Activated T-cell treated with anti-CD3 and anti-CD28 coated beads, Interleukin-2, amount 50 U/mL, for 72 hours (primary cell): ENCODE measurements around the gene KANK3. TPM values are rescaled to one million over a fixed set of nuclear protein-coding genes. Genes with fewer than 3 reads are reported as not detected.
A peak's percentile ranks its signal among the peaks of the same experiment; 100 is the strongest.
"Not testable (repeated sequence)": the region's sequence is repeated elsewhere in the genome, so short reads cannot be mapped to it uniquely, and the experiment has no call there.

Source experiments
- ATAC-seq, 2 donors: fragments of 150-1000 bp; cut with Tn5 transposase; replicated peaks in 1 of 2; 2 replicates each; pipeline ENCODE4 v1.10.0; 2021; ENCODE audit warnings: moderate library complexity in 2 of 2, mild to moderate bottlenecking in 1 of 2
- DNase-seq, 2 donors: peaks; one replicate each; pipeline ENCODE4 v3.0.0; 2021 to 2022; ENCODE audit warnings: mixed read lengths in 1 of 2
- H3K27ac Mint-ChIP-seq: one replicate; pipeline ENCODE4 v1.8.0; 2022; ENCODE audit warnings: mild to moderate bottlenecking, moderate library complexity, mixed read lengths
- H3K27me3 Mint-ChIP-seq: one replicate; pipeline ENCODE4 v1.8.0; 2022; ENCODE audit warnings: low read depth, mixed read lengths
- H3K36me3 Mint-ChIP-seq, 2 donors: one replicate each; pipeline ENCODE4 v1.8.0; 2022; ENCODE audit warnings: mixed read lengths in 2 of 2, mild to moderate bottlenecking in 1 of 2; ENCODE audit not compliant: insufficient read depth in 2 of 2
- H3K4me1 Mint-ChIP-seq: one replicate; pipeline ENCODE4 v1.8.0; 2022; ENCODE audit warnings: low read depth, mixed read lengths
- H3K4me3 Mint-ChIP-seq, 2 donors: one replicate each; pipeline ENCODE4 v1.8.0; 2022; ENCODE audit warnings: mild to moderate bottlenecking in 2 of 2, mixed read lengths in 2 of 2, moderate library complexity in 2 of 2
- H3K9me3 Mint-ChIP-seq, 2 donors: one replicate each; pipeline ENCODE4 v1.8.0; 2022; ENCODE audit warnings: mixed read lengths in 2 of 2
- total RNA-seq, 2 donors: library from RNA; stranded (reverse); gene quantifications; one replicate each; pipeline ENCODE4 v1.2.3, GENCODE V29; 2022

Gene KANK3
- total RNA-seq, 2 donors from 2014 or later = 0.99 to 1.6 TPM

DNA sequence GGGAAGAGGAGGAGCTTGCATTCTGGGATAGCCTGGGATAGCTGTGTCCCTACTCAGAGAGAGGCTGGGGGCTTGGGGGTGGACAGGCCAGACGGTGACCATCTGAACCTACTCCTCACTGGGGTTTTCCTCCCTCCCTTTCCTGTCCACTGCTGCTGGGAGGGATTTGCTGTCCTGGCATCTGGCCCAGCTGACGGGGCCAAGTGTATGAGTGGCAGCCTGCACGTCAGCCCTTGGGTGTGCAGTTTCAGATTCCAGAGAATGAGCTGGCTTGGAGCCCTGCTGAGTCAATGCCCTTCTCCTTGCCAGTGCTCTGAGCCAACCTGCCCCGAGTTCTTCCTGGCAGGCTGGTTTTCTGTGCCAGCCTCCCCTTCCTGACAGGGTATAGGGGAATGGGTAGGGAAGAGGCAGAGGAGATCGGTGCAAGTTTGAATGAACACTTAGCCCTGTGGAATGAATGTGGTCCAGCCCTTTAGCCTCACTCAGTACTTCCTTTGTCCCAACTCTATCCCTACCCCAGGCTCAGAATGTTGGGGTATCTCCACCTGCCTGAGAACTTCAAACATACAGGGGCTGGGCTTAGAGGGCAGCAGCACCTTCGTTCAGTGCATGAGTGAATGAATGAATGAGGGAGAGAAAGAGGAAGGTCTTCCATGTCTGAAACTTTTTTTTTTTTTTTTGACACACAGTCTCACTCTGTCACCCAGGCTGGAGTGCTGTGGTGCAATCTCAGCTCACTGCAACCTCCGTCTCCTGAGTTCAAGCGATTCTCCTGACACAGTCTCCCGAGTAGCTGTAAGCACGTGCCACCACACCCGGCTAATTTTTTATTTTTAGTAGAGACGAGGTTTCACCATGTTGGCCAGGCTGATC lies 19.1 kb upstream of the KANK3 start:
- H3K27me3 Mint-ChIP-seq = peaks cover 39% of the 10 kb centered on the region
- ATAC-seq (peak; percentile 36 to 73), DNase-seq (peak; percentile 28 to 37)
- H3K9me3 Mint-ChIP-seq = no peaks in the 10 kb centered on the region
- peak overlapping the region; percentile 36 to 52 for H3K4me3 Mint-ChIP-seq
- H3K36me3 Mint-ChIP-seq = peaks cover 1 to 2% of the 10 kb centered on the region in 2 donors
- peaks cover 27% of the 10 kb centered on the region for H3K4me1 Mint-ChIP-seq
- H3K27ac Mint-ChIP-seq = no peak overlapping the region

DNA sequence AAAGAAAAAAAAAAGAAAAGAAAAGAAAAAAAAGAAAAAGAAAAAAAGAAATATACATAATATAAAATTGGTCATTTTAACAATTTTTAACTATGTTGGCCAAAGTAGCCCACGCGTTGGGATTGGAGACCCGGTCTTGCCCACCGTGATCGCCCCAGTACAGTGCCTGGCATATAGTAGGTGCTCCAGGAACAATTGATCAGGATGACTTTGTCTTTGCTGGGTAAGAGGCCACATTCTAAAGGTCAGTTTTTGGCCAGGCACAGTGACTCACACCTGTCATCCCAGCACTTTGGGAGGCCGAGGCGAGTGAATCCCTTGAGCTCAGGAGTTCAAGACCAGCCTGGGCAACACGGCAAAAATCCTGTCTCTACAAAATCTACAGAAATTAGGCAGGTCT lies 17.1 kb upstream of the KANK3 start:
- ATAC-seq = no peak
- H3K27me3 Mint-ChIP-seq = peaks cover 21% of the 10 kb centered on the region
- peaks cover 33% of the 10 kb centered on the region for H3K4me1 Mint-ChIP-seq
- no peak overlapping the region for H3K27ac Mint-ChIP-seq
- peaks cover 2 to 3% of the 10 kb centered on the region in 2 donors for H3K9me3 Mint-ChIP-seq
- H3K4me3 Mint-ChIP-seq = no peak overlapping the region
- DNase-seq = no peak
- peaks cover 1 to 2% of the 10 kb centered on the region in 2 donors for H3K36me3 Mint-ChIP-seq

DNA sequence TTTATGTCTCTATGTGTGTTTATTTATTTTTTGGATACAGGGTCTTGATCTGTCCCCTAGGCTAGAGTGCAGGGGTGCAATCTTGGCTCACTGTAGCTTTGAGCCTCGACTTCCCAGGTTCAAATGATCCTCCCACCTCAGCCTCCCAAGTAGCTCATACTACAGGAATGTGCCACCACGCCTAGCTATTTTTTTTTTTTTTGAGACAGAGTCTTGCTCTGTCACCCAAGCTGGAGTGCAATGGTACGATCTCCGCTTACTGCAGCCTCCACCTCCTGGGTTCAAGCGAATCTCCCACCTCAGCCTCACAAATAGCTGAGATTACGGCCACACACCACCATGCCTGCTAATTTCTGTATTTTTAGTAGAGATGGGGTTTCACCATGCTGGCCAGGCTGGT lies 15.9 kb upstream of the KANK3 start:
- no peak for ATAC-seq
- Mint-ChIP-seq H3K27ac (no peak overlapping the region), H3K27me3 (peaks cover 19% of the 10 kb centered on the region), H3K4me3 (no peak overlapping the region), H3K4me1 (peaks cover 34% of the 10 kb centered on the region), H3K9me3 (peaks cover 2 to 3% of the 10 kb centered on the region in 2 donors), H3K36me3 (peaks cover 1 to 2% of the 10 kb centered on the region in 2 donors)
- DNase-seq = no peak

DNA sequence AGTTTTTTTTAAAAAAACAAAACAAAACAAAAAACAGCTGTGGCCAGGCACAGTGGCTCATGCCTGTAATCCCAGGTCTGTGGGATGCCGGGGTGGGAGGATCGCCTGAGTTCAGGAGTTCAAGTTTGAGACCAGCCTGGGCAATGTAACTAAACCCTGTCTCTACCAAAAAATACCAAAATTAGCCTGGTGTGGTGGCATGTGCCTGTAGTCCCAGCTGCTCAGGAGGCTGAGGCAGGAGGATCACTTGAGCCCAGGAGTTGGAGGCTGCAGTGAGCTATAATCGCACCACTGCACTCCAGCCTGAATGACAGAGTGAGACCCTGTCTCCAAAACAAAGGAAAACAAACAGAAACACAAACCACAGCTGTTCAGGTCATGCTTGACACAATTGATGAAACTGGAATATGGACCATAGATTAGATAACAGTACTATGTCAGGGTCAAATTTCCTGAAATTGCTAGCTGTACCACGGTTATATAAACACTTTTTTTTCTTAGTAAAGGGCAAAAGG lies 14.0 kb upstream of the KANK3 start:
- H3K4me1 Mint-ChIP-seq = peaks cover 21% of the 10 kb centered on the region
- H3K4me3 Mint-ChIP-seq = no peak overlapping the region
- peaks cover 2 to 3% of the 10 kb centered on the region in 2 donors for H3K9me3 Mint-ChIP-seq
- H3K27me3 Mint-ChIP-seq = peaks cover 16% of the 10 kb centered on the region
- H3K36me3 Mint-ChIP-seq = no peaks in the 10 kb centered on the region
- no peak for DNase-seq
- H3K27ac Mint-ChIP-seq = no peak overlapping the region
- no peak for ATAC-seq

DNA sequence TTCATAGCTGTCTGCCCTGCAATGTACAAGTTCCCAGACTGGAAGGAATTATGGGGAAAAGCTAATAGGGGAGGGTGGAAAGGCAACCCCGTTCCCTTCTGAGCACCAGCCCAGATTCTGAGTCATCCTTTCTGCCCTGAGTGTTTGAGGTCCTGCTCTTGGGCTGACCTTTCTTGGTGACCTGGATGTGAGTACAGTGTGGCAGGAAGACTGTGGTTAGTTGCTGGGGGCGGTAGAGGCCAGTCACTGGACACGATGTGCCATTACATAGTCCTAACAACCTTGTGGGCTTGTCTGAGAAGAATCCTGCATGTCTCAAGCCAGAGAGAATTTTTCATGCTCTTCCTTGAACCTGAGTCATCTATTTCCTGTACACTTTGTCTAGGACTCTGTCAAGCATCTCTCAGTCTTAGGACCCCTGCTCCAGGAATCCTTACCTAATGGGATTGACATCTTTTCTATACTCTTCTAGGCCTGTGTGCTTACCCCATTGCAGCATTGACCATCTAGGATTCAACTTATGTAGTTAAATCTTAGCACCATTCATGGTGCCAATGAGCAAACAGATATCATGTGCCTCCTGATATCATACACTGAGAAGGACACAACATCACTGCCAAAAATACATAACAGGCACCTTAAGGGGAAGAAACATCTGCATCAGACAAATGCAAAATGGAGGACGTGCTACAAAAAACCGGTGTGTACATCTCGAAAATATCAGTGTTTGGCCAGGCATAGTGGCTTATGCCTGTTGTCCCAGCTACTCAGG lies 12.8 kb upstream of the KANK3 start:
- ATAC-seq = peak in 1 of 2 donors; percentile 64
- Mint-ChIP-seq H3K27ac (no peak overlapping the region), H3K9me3 (peaks cover 2 to 3% of the 10 kb centered on the region in 2 donors)

DNA sequence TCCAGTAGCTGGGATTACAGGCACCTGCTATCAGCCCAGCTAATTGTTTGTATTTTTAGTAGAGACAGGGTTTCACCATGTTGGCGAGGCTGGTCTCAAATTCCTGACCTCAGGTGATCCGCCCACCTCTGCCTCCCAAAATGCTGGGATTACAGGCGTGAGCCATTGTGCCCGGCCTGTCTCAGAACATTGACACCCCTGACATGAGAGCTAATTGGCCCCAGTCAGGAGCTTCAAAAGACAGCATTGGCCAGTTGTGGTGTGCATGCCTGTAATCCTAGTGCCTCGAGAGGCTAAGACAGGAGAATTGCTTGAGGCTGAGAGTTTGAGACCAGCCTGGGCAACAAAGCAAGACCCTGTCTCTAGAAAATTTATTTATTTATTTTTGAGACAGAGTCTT lies 9.8 kb upstream of the KANK3 start:
- not testable (repeated sequence) for H3K4me3 Mint-ChIP-seq, H3K36me3 Mint-ChIP-seq, DNase-seq, ATAC-seq, H3K9me3 Mint-ChIP-seq, H3K27ac Mint-ChIP-seq
- H3K4me1 Mint-ChIP-seq = peaks cover 14% of the 10 kb centered on the region
- H3K27me3 Mint-ChIP-seq = peaks cover 26% of the 10 kb centered on the region

More for the DNA sequence above, 12.8 kb upstream of the KANK3 start:
- peaks cover 14% of the 10 kb centered on the region for H3K4me1 Mint-ChIP-seq
- peaks cover 22% of the 10 kb centered on the region for H3K27me3 Mint-ChIP-seq
- DNase-seq = no peak
- H3K36me3 Mint-ChIP-seq = no peaks in the 10 kb centered on the region
- H3K4me3 Mint-ChIP-seq = no peak overlapping the region

DNA sequence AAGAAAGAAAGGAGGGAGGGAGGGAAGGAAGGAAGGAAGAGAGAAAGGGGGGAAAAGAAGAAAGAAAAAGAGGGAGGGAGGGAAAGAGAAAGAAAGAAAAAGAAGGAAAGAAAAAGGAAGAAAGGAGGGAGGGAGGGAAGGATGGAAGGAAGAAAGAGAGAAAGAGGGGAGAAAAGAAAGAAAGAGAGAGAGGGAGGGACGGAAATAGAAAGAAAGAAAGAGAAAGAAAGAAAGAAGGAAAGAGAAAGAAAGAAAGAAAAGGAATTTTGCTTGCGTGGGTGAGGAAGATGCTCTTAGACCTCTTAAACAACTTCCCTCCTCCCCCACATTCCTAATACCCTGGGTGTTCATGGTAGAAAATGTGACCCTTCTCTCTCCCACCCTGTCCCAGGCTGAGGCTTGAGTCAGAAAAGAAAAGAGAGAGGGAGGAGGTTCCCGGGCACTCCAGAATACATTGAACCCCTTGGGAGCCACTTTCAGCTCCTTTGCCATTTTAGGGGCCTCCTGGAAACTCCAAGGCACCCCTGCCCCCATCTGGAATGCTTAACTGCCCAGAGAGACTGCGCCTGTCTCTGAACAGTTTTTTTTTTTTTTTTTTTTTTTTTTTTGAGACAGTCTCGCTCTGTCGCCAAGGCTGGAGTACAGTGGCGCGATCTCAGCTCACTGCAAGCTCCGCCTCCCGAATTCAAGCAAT lies 9.2 kb upstream of the KANK3 start:
- peaks cover 14% of the 10 kb centered on the region for H3K4me1 Mint-ChIP-seq
- H3K27ac Mint-ChIP-seq = no peak overlapping the region
- H3K27me3 Mint-ChIP-seq = peaks cover 26% of the 10 kb centered on the region
- no peaks in the 10 kb centered on the region for H3K36me3 Mint-ChIP-seq
- peaks cover 2 to 3% of the 10 kb centered on the region in 2 donors for H3K9me3 Mint-ChIP-seq
- peak overlapping the region in 1 of 2 donors; percentile 9 for H3K4me3 Mint-ChIP-seq
- ATAC-seq (no peak), DNase-seq (no peak)

DNA sequence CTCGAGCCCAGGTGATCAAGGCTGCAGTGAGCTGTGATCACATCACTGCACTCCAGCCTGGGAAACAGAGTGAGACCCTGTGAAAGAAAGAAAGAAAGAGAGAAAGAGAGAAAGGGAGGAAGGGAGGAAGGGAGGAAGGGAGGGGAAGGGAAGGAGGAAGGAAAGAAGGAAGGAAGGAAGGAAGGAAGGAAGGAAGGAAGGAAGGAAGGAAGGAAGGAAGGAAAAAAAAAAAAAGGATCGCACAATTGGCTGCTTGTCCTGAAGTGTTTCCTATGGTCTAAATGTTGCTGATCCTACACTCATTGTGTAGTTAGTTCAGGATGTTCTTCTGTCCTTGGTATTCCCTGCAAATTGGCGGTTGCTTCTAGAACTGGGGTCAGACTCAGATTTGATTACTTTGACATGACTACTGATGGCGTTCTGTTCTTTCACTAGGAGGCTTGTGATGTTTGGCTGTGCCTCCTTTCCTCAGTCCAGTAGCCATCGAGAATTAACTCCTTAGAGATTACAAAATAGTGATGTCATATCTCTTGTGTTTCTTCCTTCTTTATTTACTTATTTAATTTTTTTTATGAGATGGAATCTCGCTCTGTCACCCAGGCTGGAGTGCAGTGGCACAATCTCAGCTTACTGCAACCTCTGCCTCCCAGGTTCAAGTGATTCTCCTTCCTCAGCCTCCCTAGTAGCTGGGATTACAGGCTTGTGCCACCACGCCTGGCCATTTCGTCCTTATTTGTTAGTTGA lies 6.7 kb upstream of the KANK3 start:
- H3K27ac Mint-ChIP-seq, H3K4me3 Mint-ChIP-seq, H3K4me1 Mint-ChIP-seq, H3K9me3 Mint-ChIP-seq, ATAC-seq, DNase-seq, H3K36me3 Mint-ChIP-seq: not testable (repeated sequence)
- peaks cover 26% of the 10 kb centered on the region for H3K27me3 Mint-ChIP-seq

DNA sequence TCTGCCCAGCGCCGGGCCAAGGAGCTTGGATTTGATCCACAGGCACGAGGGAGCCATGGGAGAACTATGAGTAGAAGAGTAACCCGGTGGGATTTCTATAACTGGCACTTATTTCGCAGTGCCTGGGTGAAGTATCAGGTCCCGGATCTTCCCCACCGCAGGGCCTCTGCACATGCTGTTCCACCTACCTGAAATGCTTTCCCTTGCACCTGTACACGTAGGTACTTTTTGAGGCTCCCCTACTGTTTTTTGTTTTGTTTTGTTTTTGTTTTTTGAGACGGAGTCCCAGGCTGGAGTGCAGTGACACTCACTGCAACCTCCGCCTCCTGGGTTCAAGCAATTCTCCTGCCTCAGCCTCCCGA lies 402 bp upstream of the KANK3 start:
- Mint-ChIP-seq H3K27ac (no peak overlapping the region), H3K9me3 (no peaks in the 10 kb centered on the region), H3K4me1 (peaks cover 5% of the 10 kb centered on the region), H3K4me3 (peak overlapping the region; percentile 85 to 86), H3K27me3 (peaks cover 19% of the 10 kb centered on the region), H3K36me3 (no peaks in the 10 kb centered on the region)
- ATAC-seq (peak; percentile 1 to 6), DNase-seq (no peak)

DNA sequence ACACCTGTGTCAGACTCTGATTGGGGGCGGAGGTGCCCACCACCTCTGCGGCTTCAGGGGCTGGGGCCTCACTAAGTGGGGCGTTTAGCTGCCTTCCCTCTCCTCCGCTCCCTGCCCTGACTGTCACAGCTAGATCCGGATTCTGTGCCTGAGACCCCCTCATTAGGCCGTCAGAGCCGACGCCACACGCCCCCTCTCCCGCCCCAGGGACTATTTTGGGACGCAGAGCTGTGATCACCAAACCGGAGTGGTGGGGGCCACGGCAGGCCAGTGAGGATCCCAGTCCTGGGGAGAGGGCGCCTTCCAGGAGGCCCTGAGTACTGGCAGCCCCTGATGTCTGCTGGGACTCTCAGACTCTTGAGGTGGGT lies 762 bp downstream of the KANK3 start:
- no peak for ATAC-seq
- Mint-ChIP-seq H3K4me3 (peak overlapping the region in 1 of 2 donors; percentile 43), H3K36me3 (no peaks in the 10 kb centered on the region), H3K27ac (no peak overlapping the region), H3K9me3 (no peaks in the 10 kb centered on the region), H3K27me3 (peaks cover 30% of the 10 kb centered on the region), H3K4me1 (peaks cover 5% of the 10 kb centered on the region)
- DNase-seq = no peak

DNA sequence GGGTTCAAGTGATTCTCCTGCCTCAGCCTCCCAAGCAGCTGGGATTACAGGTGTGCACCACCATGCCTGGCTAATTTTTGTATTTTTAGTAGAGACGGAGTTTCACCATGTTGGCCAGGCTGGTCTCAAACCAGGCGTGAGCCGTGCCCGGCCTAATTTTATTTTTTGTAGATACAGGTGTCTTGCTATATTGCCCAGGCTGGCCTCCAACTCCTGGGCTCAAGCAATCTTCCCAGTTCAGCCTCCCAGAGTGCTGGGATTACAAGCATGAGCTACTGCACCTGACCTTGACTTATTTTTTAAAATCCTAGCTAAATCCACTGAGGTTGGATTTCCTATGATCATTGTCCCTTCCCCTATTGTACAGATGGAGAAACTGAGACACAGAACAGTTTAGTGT lies 1.6 kb downstream of the KANK3 start:
- not testable (repeated sequence) for H3K4me1 Mint-ChIP-seq, H3K27ac Mint-ChIP-seq, H3K9me3 Mint-ChIP-seq, DNase-seq, H3K4me3 Mint-ChIP-seq, H3K36me3 Mint-ChIP-seq, ATAC-seq
- H3K27me3 Mint-ChIP-seq = peaks cover 35% of the 10 kb centered on the region

DNA sequence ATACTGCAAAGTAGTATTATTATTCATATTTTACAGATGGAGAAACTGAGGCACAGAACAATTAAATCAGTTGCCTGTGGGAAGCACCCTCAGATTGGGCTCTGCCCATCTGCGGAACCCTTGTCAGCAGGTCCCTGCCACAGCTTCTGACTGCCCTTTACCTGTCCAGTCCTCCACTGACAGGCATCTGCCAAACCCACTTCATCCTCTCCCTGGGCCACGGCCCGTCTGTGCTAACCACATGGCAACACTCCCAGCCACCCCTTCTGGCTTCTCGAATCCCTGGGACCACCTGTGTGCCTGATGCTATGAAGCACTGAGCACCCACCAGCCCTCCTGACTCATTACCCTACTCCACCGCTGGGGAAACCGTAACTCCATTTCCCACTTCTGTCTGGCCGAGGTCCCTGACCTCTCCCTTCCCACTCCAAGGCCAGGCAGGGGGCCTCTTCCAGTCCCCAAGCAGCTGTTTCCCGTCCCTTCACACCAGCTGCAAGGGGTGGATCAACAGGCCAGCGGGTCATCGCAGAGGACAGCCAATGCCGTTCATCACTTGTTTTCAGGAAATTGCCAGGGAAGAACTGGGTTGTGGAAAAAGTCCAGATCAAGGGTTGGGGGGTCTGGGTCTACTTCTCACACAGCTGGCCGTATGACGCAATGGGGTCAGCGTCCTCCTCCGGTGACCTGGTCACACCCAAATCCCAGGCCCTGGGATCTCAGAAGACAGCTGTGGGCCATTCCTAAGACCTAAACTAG lies 2.5 kb downstream of the KANK3 start:
- H3K27me3 Mint-ChIP-seq = peaks cover 45% of the 10 kb centered on the region
- ATAC-seq (no peak), DNase-seq (no peak)
- no peaks in the 10 kb centered on the region for H3K36me3 Mint-ChIP-seq
- no peak overlapping the region for H3K4me3 Mint-ChIP-seq
- no peaks in the 10 kb centered on the region for H3K9me3 Mint-ChIP-seq
- H3K4me1 Mint-ChIP-seq = peaks cover 11% of the 10 kb centered on the region
- H3K27ac Mint-ChIP-seq = no peak overlapping the region
